ENCODE measurements around the gene NYAP1.
"Not testable (repeated sequence)": the region's sequence is repeated elsewhere in the genome, so short reads cannot be mapped to it uniquely, and the experiment has no call there.

The NYAP1 gene

DNA sequence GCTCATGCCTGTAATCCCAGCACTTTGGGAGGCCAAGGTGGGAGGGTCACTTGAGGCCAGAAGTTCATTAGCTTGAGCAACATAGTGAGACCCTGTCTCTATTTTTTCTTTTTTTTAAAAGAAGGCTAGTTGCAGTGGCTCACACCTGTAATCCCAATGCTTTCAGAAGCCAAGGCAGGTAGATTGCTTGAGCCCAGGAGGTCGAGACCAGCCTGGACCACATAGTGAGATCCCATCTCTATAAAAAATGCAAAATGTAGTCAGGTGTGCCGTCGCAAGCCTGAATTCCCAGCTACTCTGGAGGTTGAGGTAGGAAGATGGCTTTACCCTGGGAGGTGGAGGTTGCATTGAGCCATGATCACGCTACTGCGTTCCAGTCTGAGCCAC is 7.5 kb downstream of the NYAP1 start:
- no peak for TF ChIP-seq JUND (IDR thresholded peaks at IDR 0.05; ENCODE audit: low read depth)
- no peak for DNase-seq (ENCODE audit: low read depth in 1 of 2, low spot score in 1 of 2)
- in situ Hi-C loops (cut with HindIII; ENCODE audit: low pct_unique_long_range_greater_than_20kb, low sequenced_read_pairs), result no loop called here

DNA sequence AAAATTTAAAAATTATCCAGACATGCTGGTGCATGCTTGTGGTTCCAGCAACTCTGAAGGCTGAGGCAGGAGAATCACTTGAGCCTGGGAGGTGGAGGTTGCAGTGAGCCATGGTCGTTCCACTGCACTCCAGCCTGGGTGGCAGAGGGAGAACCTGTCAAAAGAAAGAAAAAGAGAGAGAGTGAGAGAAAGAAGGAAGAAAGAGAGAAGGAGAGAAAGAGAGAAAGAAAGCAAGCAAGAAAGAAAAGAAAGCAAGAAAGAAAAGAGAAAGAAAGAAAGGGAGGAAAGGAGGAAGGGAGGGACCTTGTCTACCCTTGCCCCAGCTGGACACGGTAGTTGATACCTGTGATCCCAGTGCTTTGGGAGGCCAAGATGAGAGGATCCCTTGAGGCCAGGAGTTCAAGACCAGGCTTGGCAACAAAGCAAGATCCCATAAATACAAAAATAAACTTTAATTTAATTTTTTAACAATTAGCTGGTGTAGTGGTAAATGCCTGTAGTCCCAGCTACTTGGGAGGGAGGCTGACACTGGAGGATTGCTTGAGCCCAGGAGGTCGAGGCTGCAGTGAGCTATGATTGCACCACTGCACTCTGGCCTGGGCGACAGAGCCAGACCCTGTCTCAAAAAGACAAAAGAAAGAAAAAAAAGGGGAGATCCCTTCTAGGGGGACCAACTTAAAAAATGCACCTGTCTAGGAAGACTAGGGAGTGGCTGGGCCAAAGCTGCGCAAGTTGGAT is 9.2 kb downstream of the NYAP1 start:
- TF ChIP-seq JUND (IDR thresholded peaks at IDR 0.05; ENCODE audit: low read depth), result no peak
- no peak for DNase-seq (ENCODE audit: low read depth in 1 of 2, low spot score in 1 of 2)
- in situ Hi-C loops (cut with HindIII; ENCODE audit: low pct_unique_long_range_greater_than_20kb, low sequenced_read_pairs), result no loop called here

GRCh38 chr7:100493476-100494264 is 9.9 kb downstream of the NYAP1 start:
- DNase-seq (ENCODE audit: low read depth in 1 of 2, low spot score in 1 of 2), result no peak
- in situ Hi-C loops (cut with HindIII; ENCODE audit: low pct_unique_long_range_greater_than_20kb, low sequenced_read_pairs), result no loop called here
- no peak for TF ChIP-seq JUND (IDR thresholded peaks at IDR 0.05; ENCODE audit: low read depth)

DNA sequence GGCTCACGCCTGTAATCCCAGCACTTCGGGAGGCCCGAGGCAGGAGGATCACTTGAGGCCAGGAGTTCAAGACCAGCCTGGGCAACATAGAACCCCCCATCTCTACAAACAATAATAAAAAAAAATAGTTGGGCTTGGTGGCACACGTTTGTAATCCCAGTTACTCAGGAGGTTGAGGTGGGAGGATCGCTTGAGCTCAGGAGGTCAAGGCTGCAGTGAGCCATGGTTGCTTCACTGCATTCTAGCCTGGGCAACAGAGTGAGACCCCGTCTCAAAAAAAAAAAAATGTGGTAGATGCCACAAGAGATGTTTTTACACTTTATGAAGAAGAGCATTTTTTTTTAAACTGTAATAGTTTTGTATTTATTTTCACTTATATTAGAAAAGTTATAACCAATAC is 12.8 kb downstream of the NYAP1 start:
- no peak for TF ChIP-seq JUND (IDR thresholded peaks at IDR 0.05; ENCODE audit: low read depth)
- no peak for DNase-seq (ENCODE audit: low read depth in 1 of 2, low spot score in 1 of 2)
- in situ Hi-C loops (cut with HindIII; ENCODE audit: low pct_unique_long_range_greater_than_20kb, low sequenced_read_pairs), result no loop called here

DNA sequence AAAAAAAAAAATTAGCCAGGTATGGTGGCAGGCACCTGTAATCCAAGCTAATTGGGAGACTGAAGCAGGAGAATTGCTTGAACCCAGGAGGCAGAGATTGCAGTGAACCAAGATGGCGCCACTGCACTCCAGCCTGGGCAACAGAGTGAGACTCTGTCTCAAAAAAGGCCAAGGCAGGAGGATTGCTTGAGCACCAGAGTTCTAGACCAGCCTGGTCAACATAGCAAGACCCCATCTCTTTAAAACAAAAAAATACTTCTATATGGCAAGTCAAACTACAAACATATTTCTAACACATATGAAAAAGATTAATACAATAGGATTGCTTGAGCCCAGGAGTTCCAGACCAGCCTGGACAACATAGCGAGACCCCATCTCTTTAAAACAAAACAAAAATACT is 17.0 kb downstream of the NYAP1 start:
- in situ Hi-C loops (cut with HindIII; ENCODE audit: low pct_unique_long_range_greater_than_20kb, low sequenced_read_pairs); DNase-seq (ENCODE audit: low read depth in 1 of 2, low spot score in 1 of 2): not testable (repeated sequence)

DNA sequence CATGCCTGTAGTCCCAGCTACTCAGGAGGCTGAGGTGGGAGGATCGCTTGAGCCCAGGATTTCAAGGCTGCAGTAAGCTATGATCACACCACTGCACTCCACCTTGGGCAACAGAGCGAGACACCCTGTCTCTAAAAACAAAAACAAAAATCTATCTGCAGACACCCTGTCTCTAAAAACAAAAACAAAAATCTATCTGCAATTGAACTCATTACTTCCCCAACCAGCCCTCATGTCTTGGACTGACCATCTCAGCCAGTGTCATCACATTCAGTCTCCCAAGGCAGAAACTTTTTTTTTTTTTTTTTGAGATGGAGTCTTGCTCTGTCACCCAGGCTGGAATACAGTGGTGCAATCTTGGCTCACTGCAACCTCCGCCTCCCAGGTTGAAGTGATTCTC is 20.3 kb downstream of the NYAP1 start:
- in situ Hi-C loops (cut with HindIII; ENCODE audit: low pct_unique_long_range_greater_than_20kb, low sequenced_read_pairs); DNase-seq (ENCODE audit: low read depth in 1 of 2, low spot score in 1 of 2): not testable (repeated sequence)

DNA sequence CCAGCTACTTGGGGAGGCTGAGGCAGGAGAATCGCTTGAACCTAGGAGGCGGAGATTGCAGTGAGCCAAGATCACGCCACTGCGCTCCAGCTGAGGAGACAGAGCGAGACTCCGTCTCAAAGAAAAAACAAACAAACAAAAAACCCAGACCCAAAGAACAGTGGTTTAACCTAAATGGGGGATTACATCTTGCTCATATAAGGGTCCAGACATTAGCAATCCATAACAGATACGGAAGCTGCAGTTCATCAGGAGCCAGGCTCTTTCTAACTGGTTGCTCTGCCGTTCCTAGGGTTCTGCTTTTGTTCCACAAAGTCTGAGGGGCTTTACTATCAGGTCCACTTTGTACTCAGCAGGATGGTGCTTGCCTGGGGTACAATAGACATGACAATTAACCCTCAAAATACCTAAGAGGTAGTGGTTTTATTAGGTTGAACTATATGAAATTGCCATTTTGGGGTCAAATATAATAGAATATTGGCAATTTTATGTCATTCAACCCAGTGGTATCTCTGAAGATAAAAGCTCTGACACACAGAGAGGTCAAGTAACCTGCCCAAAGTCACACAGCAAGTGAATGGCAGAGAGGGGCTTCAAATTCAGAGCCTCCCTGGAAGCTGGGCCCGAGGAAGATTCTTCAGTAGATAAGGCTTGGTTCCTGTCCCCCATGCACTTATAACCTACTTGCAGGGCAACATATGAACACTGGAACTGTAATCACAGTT is 21.3 kb downstream of the NYAP1 start:
- TF ChIP-seq JUND (IDR thresholded peaks at IDR 0.05; ENCODE audit: low read depth), result no peak
- DNase-seq (ENCODE audit: low read depth in 1 of 2, low spot score in 1 of 2), result no peak
- in situ Hi-C loops (cut with HindIII; ENCODE audit: low pct_unique_long_range_greater_than_20kb, low sequenced_read_pairs), result no loop called here

DNA sequence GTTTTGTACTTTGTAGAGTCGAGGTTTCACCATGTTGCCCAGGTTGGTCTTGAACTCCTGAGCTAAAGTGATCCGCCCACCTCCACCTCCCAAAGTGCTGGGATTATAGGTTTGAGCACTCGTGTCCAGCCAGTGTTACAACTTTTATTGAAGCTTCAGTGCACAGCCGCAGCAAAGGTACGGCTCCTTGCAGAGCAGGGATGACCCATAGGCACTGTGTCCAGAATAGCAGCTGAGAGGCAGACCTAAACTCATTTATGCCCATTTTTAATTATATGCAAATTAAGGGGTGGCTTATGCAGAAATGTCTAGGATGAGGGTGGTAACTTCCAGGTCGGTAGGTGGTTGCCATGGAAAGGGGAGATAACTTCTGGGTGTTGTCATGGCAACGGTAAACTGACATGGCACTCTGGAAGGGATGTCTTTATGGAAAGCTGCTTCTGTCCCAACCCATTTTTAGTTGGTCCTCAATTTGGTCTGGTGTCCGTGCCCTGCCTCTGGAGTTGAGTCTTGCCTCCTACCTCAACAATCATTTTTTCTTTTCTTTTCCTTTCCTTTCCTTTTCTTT is 22.7 kb downstream of the NYAP1 start:
- no peak for TF ChIP-seq JUND (IDR thresholded peaks at IDR 0.05; ENCODE audit: low read depth)
- in situ Hi-C loops (cut with HindIII; ENCODE audit: low pct_unique_long_range_greater_than_20kb, low sequenced_read_pairs), result no loop called here
- DNase-seq (ENCODE audit: low read depth in 1 of 2, low spot score in 1 of 2), result no peak

GRCh38 chr7:100509231-100509630 is 25.5 kb downstream of the NYAP1 start:
- no peak for DNase-seq (ENCODE audit: low read depth in 1 of 2, low spot score in 1 of 2)
- in situ Hi-C loops (cut with HindIII; ENCODE audit: low pct_unique_long_range_greater_than_20kb, low sequenced_read_pairs), result no loop called here
- no peak for TF ChIP-seq JUND (IDR thresholded peaks at IDR 0.05; ENCODE audit: low read depth)

DNA sequence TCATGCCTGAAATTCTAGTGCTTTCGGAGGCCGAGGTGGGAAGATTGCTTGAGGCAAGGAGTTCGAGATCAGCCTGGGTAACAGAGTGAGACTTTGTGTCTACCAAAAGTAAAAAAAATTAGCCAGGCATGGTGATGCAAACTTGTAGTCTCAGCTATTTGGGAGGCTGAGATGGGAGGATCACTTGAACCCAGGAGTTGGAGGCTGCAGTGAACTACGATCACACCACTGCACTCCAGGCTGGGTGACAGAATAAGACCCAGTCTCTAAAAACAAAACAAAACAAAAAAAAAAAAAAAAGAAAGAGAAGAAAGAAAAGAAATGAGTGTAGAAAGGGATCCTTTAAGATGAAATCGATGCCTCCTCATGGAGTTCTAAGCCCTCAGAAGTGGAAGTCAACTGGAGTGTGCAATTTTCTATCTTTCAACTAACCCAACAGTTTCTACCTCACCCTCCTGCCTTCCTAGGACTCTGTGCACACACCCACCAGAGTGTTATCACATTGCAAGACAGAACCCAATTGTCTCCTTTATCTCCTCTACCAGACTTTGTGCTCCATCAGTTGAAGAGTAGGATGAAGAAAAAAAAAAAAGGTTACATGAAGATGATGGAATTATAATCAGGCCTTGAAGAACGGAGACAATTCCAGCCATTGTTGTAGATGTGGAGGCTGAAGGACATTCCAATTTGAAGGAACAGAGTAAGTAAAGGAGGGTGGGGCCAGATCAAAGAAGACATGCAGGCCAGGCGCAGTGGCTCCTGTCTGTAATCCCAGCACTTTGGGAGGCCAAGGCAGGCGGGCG is 26.9 kb downstream of the NYAP1 start:
- in situ Hi-C loops (cut with HindIII; ENCODE audit: low pct_unique_long_range_greater_than_20kb, low sequenced_read_pairs), result no loop called here
- DNase-seq (ENCODE audit: low read depth in 1 of 2, low spot score in 1 of 2), result no peak
- no peak for TF ChIP-seq JUND (IDR thresholded peaks at IDR 0.05; ENCODE audit: low read depth)

DNA sequence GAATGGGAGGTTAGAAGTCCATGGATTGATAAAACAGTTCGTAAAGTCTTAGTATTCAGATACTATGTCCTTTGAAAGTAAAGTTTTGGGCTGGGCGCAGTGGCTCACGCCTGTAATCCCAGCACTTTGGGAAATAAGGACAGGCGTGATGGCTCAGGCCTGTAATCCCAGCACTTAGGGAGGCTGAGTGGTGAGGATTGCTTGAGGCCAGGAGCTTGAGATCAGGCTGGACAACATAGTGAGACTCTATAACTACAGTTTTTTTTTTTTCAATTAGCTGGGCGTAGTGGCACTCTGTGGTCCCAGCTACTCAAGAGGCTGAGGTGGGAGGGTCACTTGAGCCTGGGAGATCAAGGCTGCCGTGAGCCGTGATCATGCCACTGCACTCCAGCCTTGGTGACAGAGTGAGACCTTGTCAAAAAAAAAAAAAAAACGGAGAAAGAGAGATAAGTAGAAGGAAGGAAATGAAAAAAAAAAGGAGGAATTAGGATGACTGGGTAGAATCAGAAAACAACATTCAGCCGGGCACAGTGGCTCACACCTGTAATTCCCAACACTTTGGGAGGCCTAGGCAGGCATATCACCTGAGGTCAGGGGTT is 29.6 kb downstream of the NYAP1 start:
- no peak for DNase-seq (ENCODE audit: low read depth in 1 of 2, low spot score in 1 of 2)
- in situ Hi-C loops (cut with HindIII; ENCODE audit: low pct_unique_long_range_greater_than_20kb, low sequenced_read_pairs), result no loop called here
- no peak for TF ChIP-seq JUND (IDR thresholded peaks at IDR 0.05; ENCODE audit: low read depth)

- no peak for TF ChIP-seq JUND (IDR thresholded peaks at IDR 0.05; ENCODE audit: low read depth)
- in situ Hi-C loops (cut with HindIII; ENCODE audit: low pct_unique_long_range_greater_than_20kb, low sequenced_read_pairs), result no loop called here
- no peak for DNase-seq (ENCODE audit: low read depth in 1 of 2, low spot score in 1 of 2)
These were observed 31.4 kb downstream of the NYAP1 start for GRCh38 chr7:100515072-100515532.

Measured in T47D (cell line).